Thyroid gland (tissue), 4 donors: ENCODE data around the gene GNAQ. TPM values are rescaled to one million over a fixed set of nuclear protein-coding genes. Genes with fewer than 3 reads are reported as not detected.
A peak's percentile ranks its signal among the peaks of the same experiment; 100 is the strongest.

Experiments
- DNase-seq, 2 donors: peaks; one replicate each; pipeline ENCODE4 v3.0.0-alpha.2; 2019
- H3K27ac ChIP-seq, 3 donors: fragments of 200-600 bp; sonication (generic); 1 replicate in 2 of 3; 2 replicates in 1 of 3; pipeline ENCODE4 v1.5.1; 2016 to 2019; ENCODE audit warnings: mild to moderate bottlenecking in 1 of 3, moderate library complexity in 1 of 3
- H3K27me3 ChIP-seq: fragments of 200-600 bp; sonication (generic); one replicate; pipeline ENCODE4 v1.5.1; 2019
- H3K36me3 ChIP-seq, 2 donors: fragments of 200-600 bp; sonication (generic); one replicate each; pipeline ENCODE4 v1.5.1; 2016 to 2019
- H3K4me1 ChIP-seq, 2 donors: fragments of 200-600 bp; sonication (generic); one replicate each; pipeline ENCODE4 v1.5.1; 2017 to 2019
- H3K4me3 ChIP-seq, 3 donors: fragments of 200-600 bp; sonication (generic); replicated peaks in 1 of 3; 1 replicate in 2 of 3; 2 replicates in 1 of 3; pipeline ENCODE4 v1.5.1; 2016; ENCODE audit warnings: mild to moderate bottlenecking in 1 of 3
- H3K9me3 ChIP-seq: fragments of 200-600 bp; sonication (generic); one replicate; pipeline ENCODE4 v1.5.1; 2017
- POLR2A ChIP-seq, 2 donors: fragments of 450-650 bp; IDR thresholded peaks; one replicate each; pipeline ENCODE4 v1.6.1; 2017; ENCODE audit warnings: antibody characterized with exemption in 2 of 2, mild to moderate bottlenecking in 2 of 2, moderate library complexity in 1 of 2
- WGBS, 2 donors: methylation state at CpG; one replicate each; pipeline ENCODE4 v1.1.5; 2017; 5-methylcytosine and 5-hydroxymethylcytosine counted together
- intact Hi-C: fragments of 100-400 bp; cut with DNase I; formaldehyde crosslinking; loops from one replicate; pipeline ENCODE4 v1.15.1; 2023
- total RNA-seq, 4 donors: library from RNA; depleted of rRNA; stranded (reverse); fragments of >200 nt; gene quantifications; one replicate each; pipeline ENCODE4 v1.2.3, GENCODE V29; 2016
- TF ChIP-seq, protein P1 (sequence below), 6 experiments: fragments of 200-600 bp in 3 of 6; fragments of 450-650 bp in 3 of 6; sonication (generic) in 3 of 6; IDR thresholded peaks; one replicate each; pipeline ENCODE4 v1.5.1; 2016 to 2019; ENCODE audit warnings: antibody characterized with exemption in 6 of 6, mild to moderate bottlenecking in 2 of 6, inconsistent platforms in 1 of 6, moderate library complexity in 1 of 6

Gene GNAQ
- total RNA-seq, 4 donors from 2014 or later, result 40.0 to 60.8 (median 58.1) TPM

DNA sequence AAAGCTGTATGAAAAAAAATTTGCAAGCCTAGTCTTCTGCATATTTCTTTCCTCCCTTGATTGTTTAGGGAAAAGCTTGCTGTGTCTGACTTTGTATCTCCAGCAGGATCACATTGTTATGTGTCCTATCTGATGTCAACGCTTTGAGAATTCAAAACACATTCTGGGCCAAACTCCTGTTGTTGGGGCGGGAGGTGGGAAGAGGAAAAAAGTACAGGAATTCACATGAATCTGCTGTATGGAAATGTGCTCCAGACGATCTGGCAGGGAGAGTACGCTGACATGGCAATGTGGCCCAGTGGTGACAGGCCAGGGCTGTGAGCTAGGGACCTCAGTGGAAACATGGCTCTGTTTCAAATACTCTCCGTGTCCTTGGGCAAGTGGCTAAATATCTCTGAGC, 296.1 kb downstream of the GNAQ start:
- Histone ChIP-seq H3K4me1 (peaks cover 30 to 45% of the 10 kb centered on the region in 2 donors), H3K4me3 (no peak overlapping the region), H3K36me3 (no peaks in the 10 kb centered on the region), H3K27me3 (no peaks in the 10 kb centered on the region), H3K9me3 (no peaks in the 10 kb centered on the region), H3K27ac (peak overlapping the region in 1 of 3 donors; percentile 19)
- TF ChIP-seq POLR2A (IDR thresholded peaks at IDR 0.05), result no peak
- TF ChIP-seq, protein P1, sequence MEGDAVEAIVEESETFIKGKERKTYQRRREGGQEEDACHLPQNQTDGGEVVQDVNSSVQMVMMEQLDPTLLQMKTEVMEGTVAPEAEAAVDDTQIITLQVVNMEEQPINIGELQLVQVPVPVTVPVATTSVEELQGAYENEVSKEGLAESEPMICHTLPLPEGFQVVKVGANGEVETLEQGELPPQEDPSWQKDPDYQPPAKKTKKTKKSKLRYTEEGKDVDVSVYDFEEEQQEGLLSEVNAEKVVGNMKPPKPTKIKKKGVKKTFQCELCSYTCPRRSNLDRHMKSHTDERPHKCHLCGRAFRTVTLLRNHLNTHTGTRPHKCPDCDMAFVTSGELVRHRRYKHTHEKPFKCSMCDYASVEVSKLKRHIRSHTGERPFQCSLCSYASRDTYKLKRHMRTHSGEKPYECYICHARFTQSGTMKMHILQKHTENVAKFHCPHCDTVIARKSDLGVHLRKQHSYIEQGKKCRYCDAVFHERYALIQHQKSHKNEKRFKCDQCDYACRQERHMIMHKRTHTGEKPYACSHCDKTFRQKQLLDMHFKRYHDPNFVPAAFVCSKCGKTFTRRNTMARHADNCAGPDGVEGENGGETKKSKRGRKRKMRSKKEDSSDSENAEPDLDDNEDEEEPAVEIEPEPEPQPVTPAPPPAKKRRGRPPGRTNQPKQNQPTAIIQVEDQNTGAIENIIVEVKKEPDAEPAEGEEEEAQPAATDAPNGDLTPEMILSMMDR (IDR thresholded peaks at IDR 0.05), result no peak
- WGBS, 2 donors, result 74 to 83% methylated on average over 5 of the region's 5 CpGs
- intact Hi-C loops, result no loop called here
- DNase-seq, result peak in 1 of 2 donors; percentile 7

DNA sequence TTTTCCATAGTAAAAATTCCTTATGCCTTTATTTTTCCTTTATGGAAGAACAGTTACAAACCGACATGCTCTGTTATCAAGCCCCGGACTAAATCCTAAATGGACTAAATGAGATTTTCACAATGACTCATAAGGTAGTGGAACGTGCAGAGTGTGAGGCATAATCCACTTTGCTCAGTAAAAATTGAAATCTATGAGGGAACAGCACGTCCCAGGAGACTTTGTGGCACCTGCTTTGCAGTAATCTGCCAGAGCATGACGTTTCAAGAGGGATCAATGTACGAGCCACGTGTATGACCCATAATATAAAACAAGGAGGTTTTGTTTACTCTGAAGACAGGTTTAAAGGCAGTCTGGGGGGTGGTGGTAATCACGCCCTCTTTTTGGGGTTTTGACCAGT, 299.7 kb downstream of the GNAQ start:
- intact Hi-C loops, result no loop called here
- no peaks in the 10 kb centered on the region for H3K9me3 ChIP-seq
- TF ChIP-seq, protein P1 (IDR thresholded peaks at IDR 0.05), result no peak
- TF ChIP-seq POLR2A (IDR thresholded peaks at IDR 0.05), result no peak
- WGBS, 2 donors, result 47 to 62% methylated on average over 8 of the region's 8 CpGs
- peaks cover 10 to 12% of the 10 kb centered on the region in 2 donors for H3K36me3 ChIP-seq
- no peak overlapping the region for H3K4me3 ChIP-seq
- peak; percentile 73 to 77 for DNase-seq
- H3K27ac ChIP-seq, result peak overlapping the region; percentile 56 to 82 (median 63)
- peaks cover 30 to 56% of the 10 kb centered on the region in 2 donors for H3K4me1 ChIP-seq
- H3K27me3 ChIP-seq, result no peaks in the 10 kb centered on the region

DNA sequence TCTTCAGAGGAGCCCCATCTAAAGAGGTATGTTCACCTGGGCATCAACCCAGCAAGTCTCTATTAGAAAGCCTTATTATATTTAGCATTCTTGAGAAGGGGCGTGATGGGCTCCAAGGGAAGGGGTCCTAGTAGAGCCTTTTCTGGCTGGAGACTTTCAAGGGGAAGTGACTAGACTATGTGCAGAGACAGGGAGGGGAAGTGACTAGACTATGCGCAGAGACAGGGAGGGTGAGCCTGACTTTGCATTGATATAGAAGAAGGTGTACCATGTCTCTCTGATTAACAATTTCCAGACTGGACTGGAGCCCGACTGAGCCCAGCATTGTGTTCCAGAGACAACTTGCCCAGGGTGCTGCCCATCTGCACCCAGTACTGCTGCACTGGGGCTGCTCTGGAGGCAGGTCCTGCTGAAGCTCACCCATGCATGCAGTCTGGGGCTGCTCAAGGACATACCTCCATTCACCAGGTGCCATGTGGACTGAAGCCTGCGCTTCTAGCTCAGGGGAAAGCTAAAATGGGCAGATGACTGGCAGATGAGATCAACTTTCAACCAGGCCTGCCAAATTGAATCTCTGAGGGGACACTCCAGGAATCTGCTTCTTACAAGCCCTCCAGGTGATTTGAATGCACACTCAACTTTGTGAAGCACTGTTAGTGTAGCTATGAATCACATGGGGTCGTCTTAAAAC, 300.5 kb downstream of the GNAQ start:
- TF ChIP-seq, protein P1 (IDR thresholded peaks at IDR 0.05), result no peak
- TF ChIP-seq POLR2A (IDR thresholded peaks at IDR 0.05), result no peak
- Histone ChIP-seq H3K9me3 (no peaks in the 10 kb centered on the region), H3K36me3 (peaks cover 10 to 14% of the 10 kb centered on the region in 2 donors), H3K27me3 (no peaks in the 10 kb centered on the region), H3K27ac (peak overlapping the region; percentile 56 to 75 (median 63)), H3K4me3 (no peak overlapping the region), H3K4me1 (peaks cover 30 to 56% of the 10 kb centered on the region in 2 donors)
- peak; percentile 65 to 72 for DNase-seq
- 63 to 70% methylated on average over 5 of the region's 5 CpGs for WGBS, 2 donors
- intact Hi-C loops, result no loop called here

DNA sequence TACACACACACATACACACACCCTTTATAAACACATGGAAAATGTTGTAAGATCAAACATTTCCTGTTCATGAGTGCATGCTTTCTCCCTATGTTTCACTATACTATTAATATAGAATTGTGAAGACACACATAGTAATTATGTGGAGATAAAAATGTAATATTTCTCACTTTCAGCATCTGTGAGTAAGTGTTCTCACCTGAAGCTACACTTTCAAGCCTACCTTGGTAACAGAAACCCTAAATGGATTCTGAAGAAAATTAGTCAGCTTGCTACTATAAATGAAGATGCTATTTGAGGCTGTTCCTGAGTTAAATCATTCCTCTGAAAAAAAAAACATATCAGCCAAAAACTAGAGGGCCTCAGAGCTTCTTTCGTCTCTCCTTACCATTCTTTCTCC, 302.4 kb downstream of the GNAQ start:
- H3K27me3 ChIP-seq, result no peaks in the 10 kb centered on the region
- H3K4me1 ChIP-seq, result peaks cover 21 to 40% of the 10 kb centered on the region in 2 donors
- no peak for TF ChIP-seq POLR2A (IDR thresholded peaks at IDR 0.05)
- TF ChIP-seq, protein P1 (IDR thresholded peaks at IDR 0.05), result no peak
- no peak overlapping the region for H3K4me3 ChIP-seq
- no peak for DNase-seq
- intact Hi-C loops, result no loop called here
- no peaks in the 10 kb centered on the region for H3K9me3 ChIP-seq
- WGBS, 2 donors, result 94 to 97% methylated on average over 1 of the region's 1 CpG
- H3K27ac ChIP-seq, result no peak overlapping the region
- peaks cover 10 to 14% of the 10 kb centered on the region in 2 donors for H3K36me3 ChIP-seq

DNA sequence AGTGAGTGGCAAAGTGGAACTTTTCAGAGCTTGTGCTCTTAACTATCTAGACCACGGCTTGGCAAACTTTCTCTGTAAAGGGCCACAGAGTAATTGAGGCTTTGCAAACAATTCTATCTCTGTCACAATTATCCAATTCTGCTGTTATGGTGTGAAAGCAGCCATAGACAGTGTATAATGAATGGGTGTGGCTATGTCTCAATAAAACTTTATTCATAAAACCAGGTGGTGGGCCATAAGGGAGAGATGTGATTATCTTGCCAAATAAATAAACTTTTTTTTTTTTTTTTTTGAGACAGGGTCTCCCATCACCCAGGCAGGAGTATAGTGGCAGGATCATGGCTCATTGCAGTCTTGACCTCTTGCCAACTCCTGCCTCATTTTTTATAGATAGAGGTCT, 304.8 kb downstream of the GNAQ start:
- intact Hi-C loops, result no loop called here
- no peak overlapping the region for H3K27ac ChIP-seq
- TF ChIP-seq POLR2A (IDR thresholded peaks at IDR 0.05), result no peak
- TF ChIP-seq, protein P1 (IDR thresholded peaks at IDR 0.05), result no peak
- H3K36me3 ChIP-seq, result peaks cover 10 to 14% of the 10 kb centered on the region in 2 donors
- 100% methylated on average over 1 of the region's 1 CpG for WGBS, 2 donors
- H3K9me3 ChIP-seq, result no peaks in the 10 kb centered on the region
- no peak overlapping the region for H3K4me3 ChIP-seq
- no peaks in the 10 kb centered on the region for H3K27me3 ChIP-seq
- H3K4me1 ChIP-seq, result peaks cover 10 to 21% of the 10 kb centered on the region in 2 donors
- DNase-seq, result no peak
